Measurements from ENCODE around the gene BEST4. TPM values are rescaled to one million over a fixed set of nuclear protein-coding genes. Genes with fewer than 3 reads are reported as not detected.
"Not testable (repeated sequence)": the region's sequence is repeated elsewhere in the genome, so short reads cannot be mapped to it uniquely, and the experiment has no call there.

Gene BEST4
- total and polyA plus RNA-seq, 2 experiments from 2014 or later, result 0.31 to 0.32 TPM

GRCh38 chr1:44819608-44820327 lies 31.8 kb upstream of the BEST4 start:
- WGBS, 2 experiments (ENCODE audit: low coverage in 1 of 2, low lambda C conversion rate in 2 of 2, missing lambda C conversion rate in 2 of 2), result 0 to 2% methylated on average over 33 of the region's 33 CpGs
- Histone ChIP-seq H3K9me3 (ENCODE audit: low read depth) (no peaks in the 10 kb centered on the region), H4K20me1 (ENCODE audit: insufficient read depth) (no peaks in the 10 kb centered on the region), H3K27me3 (replicated peaks; ENCODE audit: insufficient read depth) (no peaks in the 10 kb centered on the region), H3K79me2 (ENCODE audit: insufficient read depth) (no peaks in the 10 kb centered on the region), H3K4me1 (ENCODE audit: insufficient read depth) (peaks cover 25% of the 10 kb centered on the region), H3K4me3 (peak overlapping the region; percentile 73), H3K36me3 (ENCODE audit: low read depth) (peaks cover 6% of the 10 kb centered on the region; the same call in 1 of the 2 replicates), H3K4me2 (ENCODE audit: unreplicated experiment) (peak overlapping the region; percentile 79), H3F3A (ENCODE audit: insufficient read depth) (peaks cover 47% of the 10 kb centered on the region), H2AFZ (peak overlapping the region; percentile 93), H3K27ac (peak overlapping the region; percentile 89), H3K9ac (peak overlapping the region; percentile 86), H3K9me2 (ENCODE audit: insufficient read depth) (no peaks in the 10 kb centered on the region)
- peak; percentile 93 for DNase-seq
- TF ChIP-seq EZH2phosphoT487 (IDR thresholded peaks at IDR 0.05; ENCODE audit: insufficient read depth, low read depth) (no peak), EZH2 (IDR thresholded peaks at IDR 0.05; ENCODE audit: insufficient read depth, poor library complexity, severe bottlenecking) (no peak)
- in situ Hi-C loops (cut with MboI), result no loop called here

GRCh38 chr1:44819196-44819607 lies 31.2 kb upstream of the BEST4 start:
- no peak for DNase-seq
- Histone ChIP-seq H3K27ac (peak overlapping the region; percentile 89), H3K4me3 (peak overlapping the region; percentile 73), H3K9me2 (ENCODE audit: insufficient read depth) (no peaks in the 10 kb centered on the region), H3K9ac (peak overlapping the region; percentile 86), H4K20me1 (ENCODE audit: insufficient read depth) (no peaks in the 10 kb centered on the region), H3F3A (ENCODE audit: insufficient read depth) (peaks cover 53% of the 10 kb centered on the region), H3K36me3 (ENCODE audit: low read depth) (peaks cover 6% of the 10 kb centered on the region; the same call in 1 of the 2 replicates), H3K4me2 (ENCODE audit: unreplicated experiment) (peak overlapping the region; percentile 79), H3K4me1 (ENCODE audit: insufficient read depth) (peaks cover 26% of the 10 kb centered on the region), H3K9me3 (ENCODE audit: low read depth) (no peaks in the 10 kb centered on the region), H3K79me2 (ENCODE audit: insufficient read depth) (no peaks in the 10 kb centered on the region), H2AFZ (peak overlapping the region; percentile 10; the same call in 1 of the 2 replicates), H3K27me3 (replicated peaks; ENCODE audit: insufficient read depth) (no peaks in the 10 kb centered on the region)
- in situ Hi-C loops (cut with MboI), result no loop called here
- WGBS, 2 experiments (ENCODE audit: low coverage in 1 of 2, low lambda C conversion rate in 2 of 2, missing lambda C conversion rate in 2 of 2), result 1 to 2% methylated on average over 13 of the region's 13 CpGs
- TF ChIP-seq EZH2 (IDR thresholded peaks at IDR 0.05; ENCODE audit: insufficient read depth, poor library complexity, severe bottlenecking) (no peak), EZH2phosphoT487 (IDR thresholded peaks at IDR 0.05; ENCODE audit: insufficient read depth, low read depth) (no peak)

DNA sequence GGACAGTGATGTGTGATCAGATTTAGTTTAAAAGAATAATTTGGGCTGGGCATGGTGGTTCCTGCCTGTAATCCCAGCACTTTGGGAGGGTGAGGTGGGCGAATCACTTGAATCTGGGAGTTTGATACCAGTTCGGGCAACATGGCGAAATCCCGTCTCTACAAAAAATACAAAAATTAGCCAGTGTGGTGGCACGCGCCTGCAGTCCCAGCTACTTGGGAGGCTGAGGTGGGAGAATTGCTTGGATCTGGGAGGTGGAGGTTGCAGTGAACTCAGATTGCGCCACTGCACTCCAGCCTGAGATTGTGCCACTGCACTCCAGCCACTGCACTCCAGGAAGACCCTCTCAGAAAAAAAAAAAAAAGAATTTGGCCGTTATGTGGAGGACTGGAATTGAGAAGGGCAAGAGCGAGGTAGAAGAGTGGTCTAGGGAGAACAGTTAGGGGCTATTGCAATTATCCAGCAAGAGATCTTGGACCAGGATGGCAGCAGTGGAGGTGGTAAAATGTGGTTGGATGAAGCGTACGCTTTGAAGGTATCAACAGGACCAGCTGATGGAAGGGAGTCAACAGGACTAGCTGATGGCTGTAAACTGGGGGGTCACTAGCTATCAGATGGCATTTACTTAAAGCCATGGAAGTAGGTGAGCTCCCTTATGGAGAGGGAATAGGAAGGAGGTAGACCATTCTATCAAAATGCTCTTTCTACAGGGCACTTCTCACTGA lies 30.0 kb upstream of the BEST4 start:
- H3K27me3 ChIP-seq (replicated peaks; ENCODE audit: insufficient read depth), result no peaks in the 10 kb centered on the region
- H3K4me2 ChIP-seq (ENCODE audit: unreplicated experiment), result no peak overlapping the region
- H3F3A ChIP-seq (ENCODE audit: insufficient read depth), result peaks cover 56% of the 10 kb centered on the region
- H3K4me3 ChIP-seq, result peak overlapping the region; percentile 73; the same call in 1 of the 2 replicates
- in situ Hi-C loops (cut with MboI), result no loop called here
- H4K20me1 ChIP-seq (ENCODE audit: insufficient read depth), result no peaks in the 10 kb centered on the region
- DNase-seq, result no peak
- no peak overlapping the region for H2AFZ ChIP-seq
- no peaks in the 10 kb centered on the region for H3K9me2 ChIP-seq (ENCODE audit: insufficient read depth)
- H3K9me3 ChIP-seq (ENCODE audit: low read depth), result no peaks in the 10 kb centered on the region
- no peak overlapping the region for H3K9ac ChIP-seq
- no peaks in the 10 kb centered on the region for H3K79me2 ChIP-seq (ENCODE audit: insufficient read depth)
- TF ChIP-seq EZH2 (IDR thresholded peaks at IDR 0.05; ENCODE audit: insufficient read depth, poor library complexity, severe bottlenecking) (no peak), EZH2phosphoT487 (IDR thresholded peaks at IDR 0.05; ENCODE audit: insufficient read depth, low read depth) (no peak)
- peaks cover 6% of the 10 kb centered on the region; the same call in 1 of the 2 replicates for H3K36me3 ChIP-seq (ENCODE audit: low read depth)
- peaks cover 33% of the 10 kb centered on the region for H3K4me1 ChIP-seq (ENCODE audit: insufficient read depth)
- 94 to 97% methylated on average over 11 of the region's 11 CpGs for WGBS, 2 experiments (ENCODE audit: low coverage in 1 of 2, low lambda C conversion rate in 2 of 2, missing lambda C conversion rate in 2 of 2)
- H3K27ac ChIP-seq, result peak overlapping the region; percentile 89; the same call in 1 of the 2 replicates

DNA sequence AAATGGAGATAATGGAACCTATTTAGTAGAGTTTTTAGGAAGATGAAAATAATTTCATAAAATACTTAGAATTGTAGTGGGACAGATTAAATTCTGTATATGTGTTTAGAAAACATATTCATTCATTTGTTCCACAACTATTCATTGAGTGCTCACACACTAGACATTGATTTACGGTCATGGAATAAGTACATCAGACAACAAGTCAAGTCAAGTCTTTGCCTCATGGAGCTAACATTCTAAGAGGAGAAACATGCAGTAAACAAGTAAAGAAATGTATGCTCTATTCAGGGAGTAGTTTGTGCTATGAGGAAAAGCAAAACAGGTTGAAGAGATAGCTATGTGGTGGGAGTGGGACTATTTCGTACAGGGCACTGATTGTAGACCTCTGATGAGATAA lies 29.3 kb upstream of the BEST4 start:
- Histone ChIP-seq H3K9me3 (ENCODE audit: low read depth) (no peaks in the 10 kb centered on the region), H3K4me1 (ENCODE audit: insufficient read depth) (peaks cover 33% of the 10 kb centered on the region), H3K9me2 (ENCODE audit: insufficient read depth) (no peaks in the 10 kb centered on the region), H3K36me3 (ENCODE audit: low read depth) (peaks cover 6% of the 10 kb centered on the region; the same call in 1 of the 2 replicates), H3K4me2 (ENCODE audit: unreplicated experiment) (no peak overlapping the region), H3F3A (ENCODE audit: insufficient read depth) (peaks cover 56% of the 10 kb centered on the region), H3K9ac (no peak overlapping the region), H2AFZ (no peak overlapping the region), H3K27ac (no peak overlapping the region), H3K79me2 (ENCODE audit: insufficient read depth) (0 out of 2 replicates have a peak, but pooled peaks cover 3% of the 10 kb centered on the region), H3K27me3 (replicated peaks; ENCODE audit: insufficient read depth) (no peaks in the 10 kb centered on the region), H4K20me1 (ENCODE audit: insufficient read depth) (no peaks in the 10 kb centered on the region), H3K4me3 (no peak overlapping the region)
- in situ Hi-C loops (cut with MboI), result no loop called here
- no peak for TF ChIP-seq EZH2 (IDR thresholded peaks at IDR 0.05; ENCODE audit: insufficient read depth, poor library complexity, severe bottlenecking)
- no peak for TF ChIP-seq EZH2phosphoT487 (IDR thresholded peaks at IDR 0.05; ENCODE audit: insufficient read depth, low read depth)
- 98 to 100% methylated on average over 2 of the region's 2 CpGs for WGBS, 2 experiments (ENCODE audit: low coverage in 1 of 2, low lambda C conversion rate in 2 of 2, missing lambda C conversion rate in 2 of 2)
- no peak for DNase-seq

GRCh38 chr1:44815926-44816325 lies 28.0 kb upstream of the BEST4 start:
- WGBS, 2 experiments (ENCODE audit: low coverage in 1 of 2, low lambda C conversion rate in 2 of 2, missing lambda C conversion rate in 2 of 2), result 87 to 89% methylated on average over 9 of the region's 9 CpGs
- H2AFZ ChIP-seq; H3K9me3 ChIP-seq (ENCODE audit: low read depth); DNase-seq; H3K79me2 ChIP-seq (ENCODE audit: insufficient read depth); H3K4me3 ChIP-seq; H3K4me2 ChIP-seq (ENCODE audit: unreplicated experiment); H4K20me1 ChIP-seq (ENCODE audit: insufficient read depth); in situ Hi-C loops (cut with MboI); H3K9me2 ChIP-seq (ENCODE audit: insufficient read depth); H3K27me3 ChIP-seq (replicated peaks; ENCODE audit: insufficient read depth); H3K36me3 ChIP-seq (ENCODE audit: low read depth): not testable (repeated sequence)
- Histone ChIP-seq H3K9ac (peak overlapping the region; percentile 27; the same call in 1 of the 2 replicates), H3F3A (ENCODE audit: insufficient read depth) (peaks cover 67% of the 10 kb centered on the region), H3K27ac (peak overlapping the region; percentile 34), H3K4me1 (ENCODE audit: insufficient read depth) (peaks cover 45% of the 10 kb centered on the region)
